Fibroblast of upper back skin (primary cell): ENCODE results near the gene TCHP.
"Not testable (repeated sequence)": the region's sequence is repeated elsewhere in the genome, so short reads cannot be mapped to it uniquely, and the experiment has no call there.

Experiments
- DNase-seq: peaks from one replicate; pipeline ENCODE4 v3.0.0-alpha.2; 2013

Gene TCHP

DNA sequence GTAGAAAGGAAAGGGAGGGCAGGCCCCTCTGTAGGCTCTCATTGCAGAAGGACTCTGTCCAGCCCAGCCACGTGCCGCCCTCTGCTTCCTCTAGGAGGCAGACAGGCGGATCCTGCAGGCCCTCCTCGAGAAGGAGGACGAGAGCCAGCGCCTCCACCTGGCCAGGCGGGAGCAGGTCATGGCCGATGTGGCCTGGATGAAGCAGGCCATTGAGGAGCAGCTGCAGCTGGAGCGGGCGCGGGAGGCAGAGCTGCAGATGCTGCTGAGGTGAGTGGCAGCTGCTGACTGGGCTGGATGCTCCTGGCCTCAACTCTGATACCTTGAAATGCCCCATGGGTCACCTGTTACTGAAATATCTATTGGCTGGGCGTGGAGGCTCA lies 10.9 kb downstream of the TCHP start:
- peak; percentile 13 for DNase-seq

DNA sequence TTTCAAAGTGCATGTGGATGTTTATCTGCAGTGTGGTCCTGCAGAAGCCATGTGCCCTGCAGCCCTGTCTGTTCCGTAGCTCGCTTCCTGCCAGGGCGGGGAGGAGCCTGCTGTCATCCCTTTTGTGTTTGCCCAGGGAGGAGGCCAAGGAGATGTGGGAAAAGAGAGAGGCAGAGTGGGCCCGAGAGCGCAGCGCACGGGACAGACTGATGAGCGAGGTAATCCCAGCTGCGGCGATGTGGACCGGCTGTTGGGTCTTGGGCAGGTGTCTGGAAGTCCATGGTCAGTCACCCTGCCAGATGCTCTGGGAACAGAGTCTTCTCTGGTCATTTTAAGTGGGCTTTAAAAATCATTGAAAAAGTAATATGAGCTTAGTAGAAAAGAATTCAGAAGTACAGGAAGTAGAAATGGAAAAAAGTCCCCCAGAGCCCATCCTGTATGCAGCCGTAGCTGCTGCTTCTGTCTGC lies 12.8 kb downstream of the TCHP start:
- no peak for DNase-seq

DNA sequence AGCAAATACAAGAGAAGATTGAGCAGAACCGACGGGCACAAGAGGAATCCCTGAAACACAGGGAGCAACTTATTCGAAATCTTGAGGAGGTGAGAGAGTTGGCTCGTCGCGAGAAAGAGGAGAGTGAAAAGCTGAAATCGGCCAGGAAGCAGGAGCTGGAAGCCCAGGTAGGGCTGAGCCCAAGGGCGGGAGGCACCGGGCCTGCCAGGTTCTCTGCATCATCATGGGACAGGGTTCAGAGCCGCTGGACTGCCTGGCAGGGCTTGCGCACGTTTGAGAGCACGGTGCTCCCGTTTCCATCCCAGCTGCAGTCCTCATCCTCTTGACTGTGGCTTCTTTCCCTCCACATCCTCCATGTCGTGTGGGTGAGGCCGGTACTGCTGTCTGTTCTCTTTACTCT lies 14.4 kb downstream of the TCHP start:
- DNase-seq: no peak

DNA sequence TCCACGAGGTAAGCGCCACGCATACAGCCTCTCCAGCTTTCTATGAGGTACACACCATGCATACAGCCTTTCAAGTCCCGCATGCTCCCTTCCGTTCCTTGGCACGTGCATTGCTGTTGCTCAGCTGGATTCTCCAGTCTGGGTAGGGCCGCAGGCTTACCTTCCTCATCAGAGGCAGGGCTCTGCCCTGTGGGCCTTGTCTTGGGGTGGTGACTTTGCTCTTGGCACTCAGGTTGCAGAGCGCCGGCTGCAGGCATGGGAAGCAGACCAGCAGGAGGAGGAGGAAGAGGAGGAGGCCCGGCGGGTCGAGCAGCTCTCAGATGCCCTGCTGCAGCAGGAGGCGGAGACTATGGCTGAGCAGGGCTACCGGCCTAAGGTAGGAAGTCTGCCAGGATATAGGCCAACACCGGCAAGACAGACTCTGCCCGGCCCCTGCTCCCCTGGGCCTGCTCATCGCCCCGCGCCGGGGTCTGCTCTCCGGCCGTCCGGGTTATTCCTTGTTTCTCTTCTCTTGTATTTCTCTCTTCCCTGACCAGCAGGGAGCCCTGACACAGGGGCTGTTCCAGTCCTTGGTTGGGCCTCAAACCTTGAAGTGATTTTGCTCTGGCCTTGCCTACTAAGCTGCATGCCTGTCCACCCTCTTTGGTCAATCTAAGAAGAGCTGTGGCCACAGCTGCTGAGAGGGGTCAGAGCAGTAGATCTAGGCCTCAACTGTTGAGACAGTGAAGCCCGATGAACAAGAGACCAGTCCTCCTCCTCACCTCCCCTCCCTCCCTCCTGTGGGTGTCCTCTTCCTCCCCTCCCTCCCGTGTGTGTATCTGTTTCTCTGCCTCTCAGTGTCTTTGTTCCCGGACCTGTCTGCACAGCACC lies 15.3 kb downstream of the TCHP start:
- no peak for DNase-seq

DNA sequence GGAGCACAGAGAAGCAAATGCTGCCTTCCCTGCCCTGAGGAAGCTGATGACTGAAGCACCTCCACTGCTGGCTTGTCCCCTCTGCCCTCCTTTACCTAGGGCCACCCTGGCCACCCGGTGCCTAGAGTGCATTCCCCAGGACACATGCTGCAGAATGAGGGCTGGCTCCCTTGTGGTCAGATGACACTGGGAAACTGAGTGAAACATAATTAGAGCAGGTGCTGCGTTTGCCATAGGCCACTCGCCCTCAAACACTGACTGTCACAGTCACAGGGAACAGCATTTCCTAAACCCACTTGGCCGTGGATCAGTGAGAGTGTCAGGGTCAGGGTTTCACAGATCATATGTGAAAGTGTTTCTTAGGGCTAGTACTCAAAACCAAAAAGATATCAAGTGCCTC lies 16.0 kb downstream of the TCHP start:
- DNase-seq: no peak

DNA sequence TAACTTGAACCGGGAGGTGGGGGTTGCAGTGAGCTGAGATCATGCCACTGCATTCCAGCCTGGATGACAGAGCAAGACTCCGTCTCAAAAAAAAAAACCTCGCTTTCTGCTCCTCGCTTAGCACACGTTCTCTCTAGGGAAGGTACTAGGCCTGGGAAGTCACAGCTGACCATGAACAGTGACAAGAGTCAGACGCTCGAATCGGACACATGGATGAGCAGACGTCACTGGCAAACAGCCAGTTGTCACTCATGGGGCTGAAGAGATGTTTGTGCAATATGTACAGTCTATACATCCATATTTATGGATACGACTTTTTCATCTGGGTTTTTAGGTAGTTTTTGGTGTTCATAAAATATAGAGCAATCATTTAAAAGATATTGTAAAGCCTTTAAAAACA lies 19.4 kb downstream of the TCHP start:
- peak; percentile 17 for DNase-seq

DNA sequence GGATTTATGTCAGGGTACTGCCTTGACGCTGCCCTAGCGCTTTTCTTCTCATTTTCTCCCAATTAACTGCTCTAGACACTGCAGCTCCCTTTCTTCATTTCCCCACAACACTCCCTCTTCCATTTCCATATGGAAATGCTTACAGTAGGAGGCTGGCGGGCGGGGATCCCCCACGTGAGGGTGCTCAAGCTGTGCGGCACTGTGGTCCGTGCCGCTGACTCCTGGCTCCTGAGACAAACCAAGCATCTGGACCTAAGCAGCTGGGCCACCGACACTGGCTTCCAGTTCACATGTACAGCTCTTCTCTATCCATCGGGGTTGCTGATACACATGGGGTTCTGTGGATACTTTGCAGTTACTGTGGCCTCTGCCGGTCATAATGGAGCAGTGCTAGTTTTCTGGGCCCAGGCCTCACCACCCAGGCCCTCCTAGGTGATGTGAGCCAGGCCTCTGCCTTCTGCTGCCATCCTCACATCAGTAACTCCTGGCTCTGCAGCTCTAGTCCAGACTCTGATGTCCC lies 20.2 kb downstream of the TCHP start:
- DNase-seq: peak; percentile 29

DNA sequence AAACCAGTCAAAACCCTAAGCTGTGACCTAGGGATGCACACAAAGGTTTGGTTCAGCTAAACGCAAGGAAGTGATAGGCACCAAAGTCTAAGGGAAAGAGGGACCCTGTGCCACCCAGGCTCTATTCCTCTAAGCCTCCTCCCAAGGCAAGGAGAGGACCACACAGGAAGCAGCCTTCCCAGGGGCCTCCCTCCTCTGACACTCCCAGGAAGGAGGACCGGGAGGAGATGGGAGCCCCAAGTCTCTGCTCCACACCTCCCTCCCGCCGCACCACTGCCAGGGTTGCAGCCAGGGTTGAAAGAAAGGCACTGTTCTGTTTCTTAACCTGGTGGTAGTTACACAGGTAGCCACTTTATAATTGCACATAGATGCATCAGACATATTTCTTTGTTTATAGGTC lies 21.9 kb downstream of the TCHP start:
- no peak for DNase-seq

DNA sequence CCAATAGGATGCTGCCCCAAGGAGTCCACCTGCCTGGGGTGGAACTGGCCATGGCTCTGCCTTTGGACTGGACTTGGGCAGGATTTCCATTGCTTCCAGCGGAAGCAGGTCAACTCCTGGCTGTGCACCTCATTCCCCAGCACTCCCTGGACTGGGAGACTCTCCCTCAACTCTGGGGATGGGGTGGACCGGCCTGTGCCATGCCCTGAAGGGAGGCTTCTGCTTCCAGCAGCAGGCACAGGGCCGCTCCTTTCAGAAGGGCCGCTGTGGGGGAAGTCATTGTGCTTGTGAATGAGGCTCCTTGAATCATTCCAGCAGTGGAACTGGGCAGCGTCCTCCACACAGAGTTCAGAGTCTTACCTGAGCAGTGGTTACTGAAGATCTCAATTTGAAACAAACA lies 23.0 kb downstream of the TCHP start:
- no peak for DNase-seq

DNA sequence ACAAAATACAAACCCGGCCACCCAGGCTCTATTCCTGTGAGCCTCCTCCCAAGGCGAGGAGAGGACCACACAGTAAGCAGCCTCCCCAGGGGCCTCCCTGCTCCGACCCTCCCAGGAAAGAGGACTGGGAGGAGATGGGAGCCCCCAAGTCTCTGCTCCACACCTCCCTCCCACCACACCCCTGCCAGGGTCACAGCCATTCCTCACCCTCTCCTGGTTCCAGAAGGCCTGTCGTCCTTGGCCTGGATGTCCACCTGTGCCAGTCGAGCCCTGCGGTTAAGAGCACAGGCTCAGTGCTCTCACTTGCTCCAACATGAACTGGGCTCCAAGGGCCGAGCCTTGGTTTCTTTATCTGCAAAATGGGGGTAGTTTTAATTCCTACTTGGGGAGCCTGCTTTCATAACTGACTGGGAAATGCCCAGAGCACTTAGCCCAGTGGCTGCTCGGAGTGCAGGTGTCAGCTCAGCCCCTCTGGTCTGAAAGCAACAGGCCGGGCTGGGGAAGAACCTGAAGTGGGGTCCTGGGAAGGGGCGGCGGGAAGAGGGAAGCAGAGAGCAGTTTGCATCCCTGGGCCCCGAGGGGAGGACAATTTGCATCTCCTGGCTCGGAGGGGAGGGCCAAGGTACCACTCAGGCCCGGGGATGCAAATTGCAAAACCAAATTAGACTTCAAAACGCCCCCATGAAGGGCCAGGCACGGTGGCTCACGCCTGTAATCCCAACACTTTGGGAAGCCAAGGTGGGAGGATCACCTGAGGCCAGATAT lies 23.6 kb downstream of the TCHP start:
- DNase-seq: no peak

DNA sequence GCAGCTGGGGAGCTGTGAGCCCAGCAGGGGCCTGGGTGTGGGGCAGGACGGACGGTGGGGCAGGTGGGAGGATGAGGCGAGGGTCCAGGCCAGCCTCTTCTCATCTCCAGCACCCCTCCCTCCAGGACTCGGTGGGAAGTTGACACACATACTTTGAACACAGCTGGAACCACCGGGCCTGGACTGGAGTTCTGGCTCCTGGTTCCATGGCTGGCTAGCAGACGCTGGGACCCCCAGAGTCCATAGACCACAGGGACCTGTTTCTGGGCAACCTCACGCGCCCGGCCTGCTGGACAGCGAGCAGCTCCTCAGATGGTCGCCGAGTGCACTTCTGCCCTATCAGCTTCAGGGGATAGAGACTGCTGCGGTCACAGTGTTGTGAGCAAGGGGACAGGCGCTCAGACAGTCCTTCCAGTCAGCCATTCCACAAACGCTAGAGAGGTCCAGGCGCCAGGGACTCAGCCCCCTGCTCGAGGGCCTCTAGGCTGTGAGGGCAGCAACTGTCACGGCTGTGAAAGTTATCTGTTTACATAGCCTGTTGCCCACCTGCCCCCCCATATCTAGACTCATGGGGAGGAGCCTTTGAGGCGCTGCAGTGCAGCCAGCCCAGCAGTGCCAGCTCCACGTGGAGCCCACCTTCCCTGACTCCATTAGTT lies 25.2 kb downstream of the TCHP start:
- no peak for DNase-seq

DNA sequence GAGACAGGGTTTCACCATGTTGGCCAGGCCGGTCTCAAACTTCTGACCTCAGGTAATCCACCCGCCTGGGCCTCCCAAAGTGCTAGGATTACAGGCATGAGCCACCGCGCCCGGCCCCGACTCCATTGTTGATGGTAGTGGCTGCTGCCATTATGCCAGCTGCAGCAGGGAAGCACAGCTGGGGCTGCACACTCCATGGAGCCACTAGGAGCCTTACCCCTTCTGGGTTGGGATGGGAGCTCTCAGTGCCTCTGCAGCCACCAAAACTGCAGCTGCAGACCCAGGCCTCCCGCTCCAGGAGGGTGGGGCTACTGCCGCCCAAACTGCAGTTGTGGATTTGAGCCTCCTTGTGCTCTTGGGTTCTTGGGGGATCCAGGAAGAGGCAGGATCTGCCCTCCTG lies 25.9 kb downstream of the TCHP start:
- no peak for DNase-seq

DNA sequence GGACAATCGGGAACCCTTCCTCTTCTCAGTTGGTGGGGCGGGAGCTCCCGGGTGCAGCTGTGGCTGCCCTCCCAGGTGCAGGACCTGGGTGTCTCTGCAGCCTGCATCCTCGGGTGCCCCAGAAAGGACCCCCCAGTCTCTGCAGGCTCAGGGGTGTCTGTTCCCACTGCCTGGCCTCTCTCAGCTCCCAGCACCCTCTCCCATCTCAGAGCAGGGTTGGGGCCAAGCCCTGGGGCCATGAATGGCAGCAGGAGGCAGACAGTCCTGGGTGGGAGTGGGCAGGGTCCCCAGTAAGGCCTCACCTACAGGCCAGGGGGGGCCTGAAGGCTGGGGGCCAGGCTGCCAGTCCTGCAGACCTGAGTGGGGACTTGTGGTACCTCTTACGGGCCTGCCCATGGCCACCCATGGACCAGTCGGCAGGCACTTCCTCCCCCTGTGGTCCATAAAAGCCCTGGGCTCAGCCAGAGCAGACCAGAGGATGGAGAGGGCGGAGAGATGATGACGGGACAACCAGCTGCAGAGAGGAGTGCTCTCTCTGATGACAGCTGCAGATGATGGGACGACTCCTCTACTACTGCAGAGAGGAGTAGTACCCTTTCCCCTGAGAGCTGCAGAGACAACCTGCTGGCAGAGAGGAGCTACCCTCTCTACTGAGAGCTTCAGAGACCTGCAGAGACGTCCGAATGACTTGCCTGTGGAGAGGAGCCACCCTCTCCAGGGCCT lies 26.6 kb downstream of the TCHP start:
- DNase-seq: no peak

DNA sequence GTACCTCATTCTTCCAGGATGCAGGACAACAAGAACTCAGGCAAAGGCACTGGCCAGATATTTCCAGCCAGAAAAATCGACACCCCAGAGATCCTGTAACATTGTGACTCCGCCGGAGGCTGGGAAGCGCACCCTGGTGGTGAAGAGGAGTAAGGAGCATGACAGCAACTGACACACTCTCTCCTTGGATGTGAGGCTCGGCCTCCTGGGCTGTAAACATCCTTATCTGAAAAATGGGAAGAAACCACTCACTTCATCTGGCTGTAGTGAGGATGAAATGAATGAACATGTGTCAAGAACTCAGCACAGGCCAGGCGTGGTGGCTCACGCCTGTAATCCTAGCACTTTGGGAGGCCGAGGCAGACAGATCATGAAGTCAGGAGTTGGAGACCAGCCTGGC lies 27.5 kb downstream of the TCHP start:
- DNase-seq: peak; percentile 28

DNA sequence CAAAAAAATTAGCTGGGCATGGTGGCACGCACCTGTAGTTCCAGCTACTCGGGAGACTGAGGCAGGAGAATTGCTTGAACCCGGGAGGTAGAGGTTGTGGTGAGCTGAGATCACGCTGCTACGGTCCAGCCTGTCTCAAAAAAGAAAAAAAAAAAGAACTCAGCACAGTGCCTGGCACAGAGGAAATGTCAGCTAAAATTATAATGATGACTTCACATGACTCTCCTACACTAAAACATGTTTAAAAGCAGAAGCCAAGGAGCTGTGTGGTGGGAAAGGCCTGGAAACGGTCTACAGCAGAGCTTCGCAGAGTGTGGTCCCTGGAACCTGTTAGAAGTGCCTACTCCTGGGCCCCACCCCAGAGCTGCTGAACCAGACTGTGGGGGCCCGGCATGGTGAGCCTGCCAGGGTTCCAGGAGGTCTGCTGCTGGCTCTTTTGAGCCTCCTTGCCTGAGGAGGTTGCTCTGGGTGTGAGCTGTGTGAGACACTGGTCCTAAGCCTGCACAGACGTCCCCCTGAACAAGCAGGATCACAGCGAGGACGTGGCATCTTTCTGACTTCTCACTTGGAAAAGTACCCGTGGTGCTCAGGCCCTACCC lies 28.1 kb downstream of the TCHP start:
- no peak for DNase-seq

DNA sequence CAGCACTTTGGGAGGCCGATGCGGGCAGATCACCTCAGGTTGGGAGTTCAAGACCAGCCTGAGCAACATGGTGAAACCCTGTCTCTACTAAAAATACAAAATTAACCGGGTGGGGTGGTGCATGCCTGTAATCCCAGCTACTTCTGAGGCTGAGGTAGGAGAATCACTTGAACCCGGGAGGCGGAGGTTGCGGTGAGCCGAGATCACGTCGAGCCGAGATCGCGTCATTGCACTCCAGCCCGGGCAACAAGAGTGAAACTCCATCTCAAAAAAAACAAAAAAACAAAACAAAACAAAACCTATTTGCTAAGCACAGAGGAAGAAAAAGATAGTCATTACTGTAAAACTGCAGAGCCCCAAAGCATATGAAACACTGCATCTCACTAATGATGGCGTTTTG lies 29.3 kb downstream of the TCHP start:
- DNase-seq: not testable (repeated sequence)

DNA sequence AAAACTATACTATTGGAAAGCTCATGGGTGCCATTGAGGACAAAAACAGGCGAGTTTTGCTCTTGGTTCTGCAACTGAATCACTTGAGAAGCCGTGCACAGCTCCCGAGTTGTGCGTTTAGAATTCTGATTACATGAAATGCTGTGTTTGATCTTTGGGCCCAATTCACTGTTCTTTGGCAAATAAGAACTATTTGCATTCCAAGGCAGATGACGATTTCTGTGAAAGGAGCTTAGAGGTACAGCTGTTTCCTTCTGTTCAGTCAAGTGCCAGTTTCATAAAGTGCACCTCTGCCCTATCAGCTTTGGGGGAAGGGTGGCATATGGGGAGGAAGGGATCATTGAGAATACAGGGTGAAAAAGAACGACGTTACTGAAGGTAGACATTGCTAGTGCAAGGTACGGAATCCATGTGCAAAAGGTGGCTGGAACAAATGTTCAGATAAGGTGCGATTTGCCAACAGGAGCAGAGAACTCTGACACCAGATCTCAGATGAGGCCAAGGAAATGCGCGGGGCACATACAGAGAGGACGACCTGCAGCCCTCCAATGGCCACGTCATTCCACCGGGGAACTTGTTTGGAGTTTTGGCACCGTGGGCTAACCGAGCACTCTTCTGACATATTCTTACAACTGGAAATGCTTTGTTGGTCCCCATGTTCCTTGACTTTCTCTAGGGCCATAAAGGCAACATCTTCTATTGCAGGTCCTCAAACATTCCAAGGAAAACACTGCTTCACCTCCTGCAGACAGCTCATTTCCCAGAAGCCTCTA lies 30.1 kb downstream of the TCHP start:
- DNase-seq: no peak

DNA sequence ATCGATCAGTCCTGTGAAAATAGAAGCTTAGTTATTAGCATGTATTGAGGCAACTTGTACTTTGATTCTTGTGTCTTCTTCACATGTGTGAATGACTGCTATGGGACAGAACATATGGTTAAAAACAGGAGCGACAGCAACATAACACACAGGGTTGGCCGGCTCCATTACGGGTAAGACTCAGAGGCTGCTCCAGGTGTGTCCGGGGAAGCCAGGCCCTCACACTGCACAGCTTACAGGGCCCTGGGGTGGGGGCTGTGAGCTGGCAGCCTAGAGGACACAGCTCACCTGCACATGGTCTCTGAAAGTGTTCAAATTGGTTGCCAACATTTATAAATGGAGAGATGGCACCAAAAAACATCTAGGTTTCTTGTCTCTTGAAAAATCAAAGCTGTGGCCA lies 31.1 kb downstream of the TCHP start:
- DNase-seq: no peak

DNA sequence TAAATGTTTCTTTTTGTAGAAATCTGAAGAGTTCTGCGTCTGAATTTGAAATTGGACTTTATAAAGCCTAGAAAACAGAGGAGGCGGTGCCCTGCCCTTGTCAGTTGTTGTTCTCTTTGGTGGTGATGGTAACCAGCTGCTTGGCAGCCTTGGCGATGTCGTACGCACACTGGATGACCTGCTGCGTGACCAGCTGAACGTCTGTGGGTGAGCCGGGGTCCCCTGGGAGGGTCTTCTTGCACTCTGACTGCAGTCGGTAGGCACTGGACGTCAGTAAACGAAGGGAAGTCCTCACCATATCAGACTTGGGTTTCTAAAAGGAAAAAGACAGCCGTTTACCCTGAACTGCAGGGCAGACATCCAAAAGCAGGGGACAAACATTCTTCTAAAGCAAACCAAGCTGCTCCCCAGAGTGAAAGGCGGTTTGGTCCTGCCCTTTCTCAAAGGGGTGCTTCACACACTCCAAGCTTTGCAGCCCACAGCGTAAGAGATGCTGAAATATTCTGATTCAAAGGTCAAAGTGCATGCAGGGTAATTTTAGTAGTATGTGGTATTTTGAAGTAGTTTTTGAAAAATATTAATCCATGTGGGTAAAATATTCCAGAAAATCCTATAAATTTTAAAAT lies 32.9 kb downstream of the TCHP start:
- no peak for DNase-seq

DNA sequence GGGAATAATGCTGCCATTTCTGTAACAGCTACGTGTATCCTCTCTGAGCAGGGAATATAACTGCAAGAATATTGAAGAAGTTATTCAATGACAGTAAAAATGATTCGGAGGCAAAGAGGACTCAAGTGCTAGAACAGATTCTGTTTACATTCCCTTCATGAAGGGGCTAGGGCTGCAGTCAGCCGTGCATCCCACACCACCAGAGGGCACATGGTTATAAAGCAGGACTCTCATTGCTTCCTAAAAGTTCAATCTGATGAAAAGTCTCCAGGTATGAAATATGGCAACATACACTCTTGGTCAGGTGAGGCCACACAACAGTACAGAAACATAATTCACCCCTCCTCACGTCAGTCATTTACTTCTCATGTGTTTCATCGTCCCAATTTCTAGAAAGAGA lies 34.0 kb downstream of the TCHP start:
- peak; percentile 24 for DNase-seq

DNA sequence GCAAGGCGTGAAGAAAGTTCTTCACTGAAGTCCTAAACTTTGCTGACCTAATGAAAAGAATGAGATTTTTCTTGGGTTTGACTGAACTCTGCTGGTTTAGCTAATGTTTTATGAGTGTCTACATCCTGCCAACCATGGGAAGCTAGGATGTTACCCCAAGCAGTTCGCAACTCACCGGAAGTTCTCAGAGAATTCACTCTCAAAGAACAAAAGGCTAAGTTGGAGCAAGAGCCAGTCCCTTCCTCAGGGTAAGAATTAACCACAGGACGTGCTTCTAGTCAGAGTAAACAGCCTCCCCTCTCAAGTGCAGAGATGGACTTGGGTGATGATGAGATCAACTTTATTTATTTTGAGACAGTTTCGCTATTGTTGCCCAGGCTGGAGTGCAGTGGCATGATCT lies 37.3 kb downstream of the TCHP start:
- no peak for DNase-seq
